ENCODE data around the gene KANSL3. TPM values are rescaled to one million over a fixed set of nuclear protein-coding genes. Genes with fewer than 3 reads are reported as not detected.

KANSL3 gene
- total and polyA plus RNA-seq, 2 donors (not counting 3 experiments of a cell fraction or from before 2014, with no cell fraction given): 27.7 to 36.9 TPM

DNA sequence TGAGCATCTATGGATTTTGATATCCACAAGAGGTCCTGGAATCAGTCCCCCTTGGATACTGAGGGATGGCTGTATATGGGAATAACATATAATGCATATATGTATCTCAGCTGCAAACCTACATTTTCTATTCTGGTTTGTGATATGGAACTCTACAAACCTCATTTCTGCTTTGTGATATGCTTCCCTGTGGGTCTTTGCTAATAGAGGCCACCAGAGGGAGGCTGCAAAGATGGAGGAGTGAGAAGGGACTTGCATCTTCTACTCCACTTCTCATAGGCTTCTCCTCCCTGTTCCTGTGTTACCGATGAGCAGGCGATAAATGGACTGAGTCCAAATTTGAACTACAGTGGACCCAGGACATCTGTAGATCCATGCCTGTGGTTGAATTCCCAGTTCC, 63.7 kb downstream of the KANSL3 start:
- Histone ChIP-seq H4K20me1 (replicated peaks; ENCODE audit: control insufficient read depth, extremely low read depth, insufficient read depth, low read length) (no peaks in the 10 kb centered on the region), H3K9ac (replicated peaks; ENCODE audit: extremely low read depth, insufficient read depth, low read length) (no peak overlapping the region), H3K36me3 (ENCODE audit: control insufficient read depth in 2 of 2, extremely low read depth in 1 of 2, insufficient read depth in 2 of 2, low read length in 2 of 2) (no peaks in the 10 kb centered on the region), H3K9me1 (replicated peaks; ENCODE audit: control insufficient read depth, extremely low read depth, insufficient read depth, low read length) (no peaks in the 10 kb centered on the region), H3K9me3 (replicated peaks; ENCODE audit: control insufficient read depth, insufficient read depth, low read length) (no peaks in the 10 kb centered on the region), H3K4me3 (replicated peaks in 1 of 3; ENCODE audit: insufficient read depth in 1 of 3, low read depth in 1 of 3, low read length in 3 of 3) (no peak overlapping the region), H3K4me1 (ENCODE audit: control insufficient read depth, extremely low read depth, insufficient read depth, low read length) (no peaks in the 10 kb centered on the region), H3K79me2 (ENCODE audit: control insufficient read depth, insufficient read depth, low read length) (no peaks in the 10 kb centered on the region), H3K4me2 (ENCODE audit: insufficient read depth, low read length) (no peak overlapping the region), H3K27ac (ENCODE audit: insufficient read depth, low read depth, low read length) (no peak overlapping the region), H2AFZ (ENCODE audit: low read depth, low read length) (no peak overlapping the region), H3K27me3 (ENCODE audit: control insufficient read depth in 2 of 2, insufficient read depth in 2 of 2, low read length in 2 of 2) (no peaks in the 10 kb centered on the region)
- dilution Hi-C loops (cut with MboI; ENCODE audit: extremely low pct_ligation_motif_present, low sequenced_read_pairs) (no loop called here), intact Hi-C loops (cut with micrococcal nuclease) (no loop called here)
- ChIA-PET POLR2A (no interaction called here), CTCF (no interaction called here)
- BruUV-seq (replicated peaks): no TSS peak
- no peak for TF ChIP-seq POLR2AphosphoS5 (IDR thresholded peaks at IDR 0.05; ENCODE audit: insufficient read depth, low read depth, low read length)
- TF ChIP-seq CTCF (IDR thresholded peaks at IDR 0.05; ENCODE audit: extremely low read depth in 1 of 2, insufficient read depth in 1 of 2, low read depth in 1 of 2, low read length in 2 of 2): peak in 1 of 2 donors; percentile 13
- no peak for TF ChIP-seq MYC (IDR thresholded peaks at IDR 0.05; ENCODE audit: low read depth, low read length)
- FAIRE-seq (no peak), DNase-seq (ENCODE audit: low read depth, low spot score) (no peak)

- Histone ChIP-seq H4K20me1 (replicated peaks; ENCODE audit: control insufficient read depth, extremely low read depth, insufficient read depth, low read length) (no peaks in the 10 kb centered on the region), H3K9me1 (replicated peaks; ENCODE audit: control insufficient read depth, extremely low read depth, insufficient read depth, low read length) (no peaks in the 10 kb centered on the region), H3K9me3 (replicated peaks; ENCODE audit: control insufficient read depth, insufficient read depth, low read length) (no peaks in the 10 kb centered on the region), H3K9ac (replicated peaks; ENCODE audit: extremely low read depth, insufficient read depth, low read length) (no peak overlapping the region), H3K4me3 (replicated peaks in 1 of 3; ENCODE audit: insufficient read depth in 1 of 3, low read depth in 1 of 3, low read length in 3 of 3) (no peak overlapping the region), H3K27ac (ENCODE audit: insufficient read depth, low read depth, low read length) (no peak overlapping the region), H3K4me2 (ENCODE audit: insufficient read depth, low read length) (no peak overlapping the region), H3K4me1 (ENCODE audit: control insufficient read depth, extremely low read depth, insufficient read depth, low read length) (no peaks in the 10 kb centered on the region), H2AFZ (ENCODE audit: low read depth, low read length) (no peak overlapping the region), H3K36me3 (ENCODE audit: control insufficient read depth in 2 of 2, extremely low read depth in 1 of 2, insufficient read depth in 2 of 2, low read length in 2 of 2) (no peaks in the 10 kb centered on the region), H3K27me3 (ENCODE audit: control insufficient read depth in 2 of 2, insufficient read depth in 2 of 2, low read length in 2 of 2) (no peaks in the 10 kb centered on the region), H3K79me2 (ENCODE audit: control insufficient read depth, insufficient read depth, low read length) (no peaks in the 10 kb centered on the region)
- FAIRE-seq (no peak), DNase-seq (ENCODE audit: low read depth, low spot score) (no peak)
- POLR2A ChIA-PET: no interaction called here
- CTCF ChIA-PET: interaction anchor here (6.4 kb wide), 1 partner anchor 13 kb away, joined by 51 read pairs; no protein-coding TSS in a partner anchor
- BruUV-seq (replicated peaks): no TSS peak
- TF ChIP-seq JUN (IDR thresholded peaks at IDR 0.05; ENCODE audit: borderline replicate concordance, insufficient read depth, insufficient read length, low read depth): no peak
- no peak for TF ChIP-seq POLR2AphosphoS5 (IDR thresholded peaks at IDR 0.05; ENCODE audit: insufficient read depth, low read depth, low read length)
- TF ChIP-seq CTCF (IDR thresholded peaks at IDR 0.05; ENCODE audit: extremely low read depth in 1 of 2, insufficient read depth in 1 of 2, low read depth in 1 of 2, low read length in 2 of 2): no peak
- TF ChIP-seq EZH2 (IDR thresholded peaks at IDR 0.05; ENCODE audit: borderline replicate concordance, low read depth, low read length, severe bottlenecking): no peak
- TF ChIP-seq FOS (IDR thresholded peaks at IDR 0.05; ENCODE audit: borderline replicate concordance, insufficient read depth, low read length): no peak
- no peak for TF ChIP-seq MYC (IDR thresholded peaks at IDR 0.05; ENCODE audit: low read depth, low read length)
- no peak for TF ChIP-seq GATA2 (IDR thresholded peaks at IDR 0.05; ENCODE audit: insufficient read depth, insufficient read length, low read depth, low read length)
- TF ChIP-seq, protein P1, sequence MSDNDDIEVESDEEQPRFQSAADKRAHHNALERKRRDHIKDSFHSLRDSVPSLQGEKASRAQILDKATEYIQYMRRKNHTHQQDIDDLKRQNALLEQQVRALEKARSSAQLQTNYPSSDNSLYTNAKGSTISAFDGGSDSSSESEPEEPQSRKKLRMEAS (IDR thresholded peaks at IDR 0.05; ENCODE audit: insufficient read depth, insufficient read length): no peak
- TF ChIP-seq POLR2A (IDR thresholded peaks at IDR 0.05; ENCODE audit: low read depth, low read length): no peak
- intact Hi-C loops (cut with micrococcal nuclease): no loop called here
- dilution Hi-C loops (cut with MboI; ENCODE audit: extremely low pct_ligation_motif_present, low sequenced_read_pairs): no loop called here
Measured at GRCh38 chr2:96568094-96568493, 70.0 kb downstream of the KANSL3 start.

Data from endothelial cell of umbilical vein (primary cell).